Osteocyte (in vitro differentiated cells): Measurements from ENCODE around the gene DNAH12. TPM values are rescaled to one million over a fixed set of nuclear protein-coding genes. Genes with fewer than 3 reads are reported as not detected.
"Not testable (repeated sequence)": the region's sequence is repeated elsewhere in the genome, so short reads cannot be mapped to it uniquely, and the experiment has no call there.

ENCODE experiments used
- DNase-seq: peaks from one replicate; pipeline ENCODE4 v3.0.0; 2021; ENCODE audit warnings: mixed read lengths; ENCODE audit not compliant: unreplicated experiment; ENCODE audit errors: extremely low spot score
- H3K27ac Mint-ChIP-seq: one replicate; pipeline ENCODE4 v1.8.0; 2021; ENCODE audit warnings: mild to moderate bottlenecking, mixed read lengths; ENCODE audit not compliant: unreplicated experiment
- H3K27me3 Mint-ChIP-seq: one replicate; pipeline ENCODE4 v1.8.0; 2021; ENCODE audit warnings: mixed read lengths; ENCODE audit not compliant: unreplicated experiment
- H3K36me3 Mint-ChIP-seq: one replicate; pipeline ENCODE4 v1.8.0; 2021; ENCODE audit warnings: mixed read lengths; ENCODE audit not compliant: unreplicated experiment
- H3K4me1 Mint-ChIP-seq: one replicate; pipeline ENCODE4 v1.8.0; 2021; ENCODE audit warnings: mixed read lengths; ENCODE audit not compliant: unreplicated experiment
- H3K4me3 Mint-ChIP-seq: one replicate; pipeline ENCODE4 v1.8.0; 2021; ENCODE audit warnings: mild to moderate bottlenecking, moderate library complexity, mixed read lengths; ENCODE audit not compliant: unreplicated experiment
- H3K9me3 Mint-ChIP-seq: one replicate; pipeline ENCODE4 v1.8.0; 2021; ENCODE audit warnings: mixed read lengths; ENCODE audit not compliant: unreplicated experiment
- CTCF ChIP-seq: fragments of 200-600 bp; sonication (generic); IDR thresholded peaks from 2 replicates; pipeline ENCODE4 v1.5.0; 2021; ENCODE audit warnings: antibody characterized with exemption, mild to moderate bottlenecking, moderate library complexity
- total RNA-seq: library from RNA; stranded (reverse); gene quantifications from 2 replicates; pipeline ENCODE4 v1.2.1, GENCODE V29; 2021

The DNAH12 gene
- total RNA-seq, 1 donor from 2014 or later, result 0.08 TPM

GRCh38 chr3:57383406-57383805 is 160.7 kb downstream of the DNAH12 start:
- no peaks in the 10 kb centered on the region for H3K36me3 Mint-ChIP-seq
- DNase-seq, result no peak
- H3K4me3 Mint-ChIP-seq, result no peak overlapping the region
- no peak for TF ChIP-seq CTCF
- no peaks in the 10 kb centered on the region for H3K9me3 Mint-ChIP-seq
- no peak overlapping the region for H3K27ac Mint-ChIP-seq
- H3K4me1 Mint-ChIP-seq, result no peaks in the 10 kb centered on the region
- H3K27me3 Mint-ChIP-seq, result peaks cover 43% of the 10 kb centered on the region

- Mint-ChIP-seq H3K4me1 (no peaks in the 10 kb centered on the region), H3K27me3 (peaks cover 45% of the 10 kb centered on the region), H3K9me3 (no peaks in the 10 kb centered on the region), H3K36me3 (no peaks in the 10 kb centered on the region), H3K4me3 (no peak overlapping the region), H3K27ac (no peak overlapping the region)
- DNase-seq, result no peak
- no peak for TF ChIP-seq CTCF
Observed at GRCh38 chr3:57382933-57383332, 161.2 kb downstream of the DNAH12 start.

GRCh38 chr3:57370341-57370740 is 173.8 kb downstream of the DNAH12 start:
- no peak overlapping the region for H3K4me3 Mint-ChIP-seq
- H3K9me3 Mint-ChIP-seq, result no peaks in the 10 kb centered on the region
- H3K27me3 Mint-ChIP-seq, result peaks cover 34% of the 10 kb centered on the region
- no peaks in the 10 kb centered on the region for H3K36me3 Mint-ChIP-seq
- no peak for DNase-seq
- H3K4me1 Mint-ChIP-seq, result no peaks in the 10 kb centered on the region
- no peak overlapping the region for H3K27ac Mint-ChIP-seq
- TF ChIP-seq CTCF, result no peak

- H3K9me3 Mint-ChIP-seq, DNase-seq, H3K4me3 Mint-ChIP-seq, H3K4me1 Mint-ChIP-seq, H3K36me3 Mint-ChIP-seq, H3K27ac Mint-ChIP-seq: not testable (repeated sequence)
- peaks cover 32% of the 10 kb centered on the region for H3K27me3 Mint-ChIP-seq
Observed at GRCh38 chr3:57365089-57365488, 179.1 kb downstream of the DNAH12 start.

GRCh38 chr3:57356275-57356674 is 187.9 kb downstream of the DNAH12 start:
- H3K27me3 Mint-ChIP-seq, result peaks cover 12% of the 10 kb centered on the region
- H3K9me3 Mint-ChIP-seq, H3K36me3 Mint-ChIP-seq, H3K27ac Mint-ChIP-seq, DNase-seq, H3K4me1 Mint-ChIP-seq, H3K4me3 Mint-ChIP-seq: not testable (repeated sequence)

GRCh38 chr3:57354768-57355167 is 189.4 kb downstream of the DNAH12 start:
- TF ChIP-seq CTCF, result no peak
- DNase-seq, result no peak
- no peak overlapping the region for H3K4me3 Mint-ChIP-seq
- peaks cover 8% of the 10 kb centered on the region for H3K27me3 Mint-ChIP-seq
- H3K27ac Mint-ChIP-seq, result no peak overlapping the region
- no peaks in the 10 kb centered on the region for H3K4me1 Mint-ChIP-seq
- no peaks in the 10 kb centered on the region for H3K9me3 Mint-ChIP-seq
- H3K36me3 Mint-ChIP-seq, result no peaks in the 10 kb centered on the region
